ENCODE results near the gene LIN54.
"Not testable (repeated sequence)": the region's sequence is repeated elsewhere in the genome, so short reads cannot be mapped to it uniquely, and the experiment has no call there.

- TF ChIP-seq EZH2phosphoT487 (IDR thresholded peaks at IDR 0.05; ENCODE audit: borderline replicate concordance, low read depth, low read length); CTCF (conservative IDR thresholded peaks at IDR 0.05; ENCODE audit: low read length): not testable (repeated sequence)
Observed at GRCh38 chr4:83003044-83003791, 7.4 kb downstream of the LIN54 start.

All from OCI-LY7 (cell line).